Stimulated activated naive CD8-positive, alpha-beta T cell treated with anti-CD3 and anti-CD28 coated beads, Interleukin-15, Interleukin-2, amounts not matched to agents 100 ng/mL and 50 ng/mL, for 24 hours (primary cell): ENCODE results near the gene KIF7.

Experiments used
- H3K27ac Mint-ChIP-seq: one replicate; pipeline ENCODE4 v1.8.0; 2021; ENCODE audit warnings: mild to moderate bottlenecking, mixed read lengths
- H3K27me3 Mint-ChIP-seq: one replicate; pipeline ENCODE4 v1.8.0; 2021; ENCODE audit warnings: mixed read lengths
- H3K36me3 Mint-ChIP-seq: one replicate; pipeline ENCODE4 v1.8.0; 2021; ENCODE audit warnings: low read depth, mixed read lengths
- H3K4me1 Mint-ChIP-seq: one replicate; pipeline ENCODE4 v1.8.0; 2021; ENCODE audit warnings: low read depth, mixed read lengths
- H3K4me3 Mint-ChIP-seq: one replicate; pipeline ENCODE4 v1.8.0; 2021; ENCODE audit warnings: mild to moderate bottlenecking, mixed read lengths
- H3K9me3 Mint-ChIP-seq: one replicate; pipeline ENCODE4 v1.8.0; 2021; ENCODE audit warnings: mixed read lengths

The KIF7 gene

DNA sequence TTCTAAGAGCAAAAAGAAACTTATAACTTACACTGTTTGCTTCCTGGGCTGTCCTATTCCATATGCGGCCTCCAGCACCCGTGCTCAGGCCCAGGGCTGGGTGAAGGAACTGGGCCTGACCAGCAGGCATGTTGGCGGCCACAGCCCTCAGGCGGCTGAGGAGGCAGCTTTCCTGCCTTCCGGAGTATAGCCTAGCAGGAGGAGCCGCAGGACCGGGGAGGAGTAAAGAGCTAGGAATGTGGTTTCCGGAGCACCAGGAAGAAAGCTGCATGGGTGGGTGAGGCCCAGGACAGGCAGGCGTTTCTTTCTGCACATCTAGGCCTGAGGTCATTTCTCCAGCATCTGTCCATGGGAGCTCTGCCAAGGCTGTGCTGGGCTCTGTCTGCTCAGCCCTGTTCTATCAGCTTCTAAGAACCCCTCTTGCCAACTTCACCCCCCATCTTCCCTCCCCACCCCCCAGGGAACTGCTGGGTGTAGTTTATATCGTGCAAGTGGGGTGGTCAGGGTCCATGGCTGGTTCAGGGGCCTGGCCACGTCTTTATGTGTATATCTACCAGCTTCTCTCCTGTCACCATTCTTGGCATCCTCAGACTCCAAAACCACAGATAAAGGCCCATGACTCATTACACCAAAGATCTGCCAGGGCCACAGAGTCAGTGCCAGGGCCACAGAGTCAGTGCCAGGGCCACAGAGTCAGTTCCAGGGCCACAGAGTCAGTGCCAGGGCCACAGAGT, 7.8 kb upstream of the KIF7 start:
- Mint-ChIP-seq H3K4me3 (no peak overlapping the region), H3K9me3 (no peaks in the 10 kb centered on the region), H3K27ac (no peak overlapping the region), H3K36me3 (no peaks in the 10 kb centered on the region), H3K4me1 (peaks cover 4% of the 10 kb centered on the region), H3K27me3 (peaks cover 51% of the 10 kb centered on the region)

GRCh38 chr15:89660556-89660955, 5.3 kb upstream of the KIF7 start:
- Mint-ChIP-seq H3K36me3 (no peaks in the 10 kb centered on the region), H3K9me3 (no peaks in the 10 kb centered on the region), H3K27ac (no peak overlapping the region), H3K4me3 (no peak overlapping the region), H3K27me3 (peaks cover 65% of the 10 kb centered on the region), H3K4me1 (peaks cover 20% of the 10 kb centered on the region)

GRCh38 chr15:89659295-89659694, 4.0 kb upstream of the KIF7 start:
- H3K9me3 Mint-ChIP-seq, result no peaks in the 10 kb centered on the region
- no peak overlapping the region for H3K4me3 Mint-ChIP-seq
- H3K36me3 Mint-ChIP-seq, result peaks cover 4% of the 10 kb centered on the region
- peaks cover 63% of the 10 kb centered on the region for H3K27me3 Mint-ChIP-seq
- H3K27ac Mint-ChIP-seq, result no peak overlapping the region
- peaks cover 23% of the 10 kb centered on the region for H3K4me1 Mint-ChIP-seq

- Mint-ChIP-seq H3K4me1 (peaks cover 24% of the 10 kb centered on the region), H3K27ac (no peak overlapping the region), H3K36me3 (peaks cover 4% of the 10 kb centered on the region), H3K4me3 (no peak overlapping the region), H3K9me3 (no peaks in the 10 kb centered on the region), H3K27me3 (peaks cover 70% of the 10 kb centered on the region)
Observed at GRCh38 chr15:89657686-89658200, 2.5 kb upstream of the KIF7 start.

DNA sequence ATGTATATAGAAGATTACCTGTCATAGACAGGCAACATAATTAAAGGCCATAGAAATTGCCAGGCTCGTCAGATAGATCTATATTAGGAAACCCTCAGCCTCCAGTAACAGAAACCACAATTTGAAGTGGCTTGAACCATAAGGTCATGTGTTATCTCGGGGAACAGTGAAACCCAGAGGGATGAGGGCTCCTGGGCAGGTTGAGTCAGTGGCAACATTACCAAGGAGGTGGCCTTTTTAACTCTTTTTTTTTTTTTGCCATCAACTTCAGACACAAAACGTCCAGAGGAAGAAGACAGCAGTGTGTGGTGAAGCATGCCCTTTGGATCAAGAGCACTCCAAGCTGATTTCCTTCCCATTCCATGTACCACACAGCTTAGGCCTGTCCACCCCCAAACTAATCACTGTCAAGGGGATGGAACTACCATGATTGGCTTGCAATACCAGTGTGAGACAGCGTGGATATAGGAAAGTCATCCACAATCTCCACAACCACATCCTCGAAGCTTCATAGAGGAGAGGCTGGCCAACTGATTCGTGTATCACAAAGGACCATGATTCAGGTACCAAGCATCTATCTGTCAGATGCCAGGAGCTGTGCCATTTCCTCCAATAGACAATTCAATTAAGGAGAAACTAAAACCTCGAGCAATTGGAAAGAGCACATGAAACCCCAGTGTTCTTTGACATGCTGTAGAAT, 999 bp upstream of the KIF7 start:
- Mint-ChIP-seq H3K27ac (peak overlapping the region; percentile 82), H3K4me1 (peaks cover 24% of the 10 kb centered on the region), H3K9me3 (no peaks in the 10 kb centered on the region), H3K4me3 (peak overlapping the region; percentile 86), H3K36me3 (peaks cover 4% of the 10 kb centered on the region), H3K27me3 (peaks cover 67% of the 10 kb centered on the region)

DNA sequence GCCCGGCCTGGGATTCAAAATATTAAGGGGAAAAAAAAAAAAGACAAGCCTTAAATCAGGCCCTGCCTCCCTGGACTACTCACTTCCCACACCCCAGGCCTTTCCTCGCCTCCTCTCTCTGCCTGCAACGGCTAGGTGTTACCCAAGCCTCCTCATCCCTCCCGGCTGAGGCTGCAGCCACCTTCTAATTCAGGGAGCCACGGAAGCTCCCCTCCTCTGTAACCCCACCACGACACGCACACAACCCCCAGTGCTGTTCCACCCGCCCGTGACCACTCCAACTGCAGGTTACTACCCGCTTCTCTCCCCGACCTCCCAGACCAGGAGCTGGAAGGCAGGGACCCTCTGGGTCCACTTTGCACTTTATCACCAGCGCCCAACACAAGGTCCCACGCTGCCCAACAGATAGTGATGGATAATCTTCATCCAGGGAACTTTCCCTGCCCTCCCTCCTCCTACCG, 936 bp downstream of the KIF7 start:
- Mint-ChIP-seq H3K9me3 (no peaks in the 10 kb centered on the region), H3K36me3 (peaks cover 4% of the 10 kb centered on the region), H3K4me1 (peaks cover 24% of the 10 kb centered on the region), H3K27me3 (peaks cover 52% of the 10 kb centered on the region), H3K27ac (no peak overlapping the region), H3K4me3 (peak overlapping the region; percentile 86)

- peak overlapping the region; percentile 86 for H3K4me3 Mint-ChIP-seq
- no peak overlapping the region for H3K27ac Mint-ChIP-seq
Observed at GRCh38 chr15:89653578-89653977, 1.7 kb downstream of the KIF7 start.

DNA sequence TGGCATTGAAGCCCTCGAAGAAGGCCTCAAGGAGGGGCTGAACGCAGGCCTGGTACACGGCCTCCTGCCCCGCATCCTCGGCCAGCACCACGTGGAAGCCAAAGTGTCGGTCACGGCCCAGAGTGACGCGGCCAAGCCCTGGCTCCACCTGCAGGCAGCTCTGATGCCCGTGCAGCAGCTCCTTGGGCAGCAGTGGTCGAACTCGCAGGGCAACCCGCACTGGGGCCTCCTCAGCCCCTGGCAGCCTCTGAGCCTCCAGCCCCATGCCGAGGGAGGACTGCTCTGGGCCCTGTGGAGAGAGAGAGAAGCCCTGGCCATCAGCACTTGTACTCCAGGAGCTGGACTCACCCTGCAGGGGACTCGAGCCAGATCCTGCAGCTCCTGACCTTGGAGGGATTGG, 2.6 kb downstream of the KIF7 start:
- Mint-ChIP-seq H3K36me3 (peaks cover 4% of the 10 kb centered on the region), H3K4me1 (peaks cover 24% of the 10 kb centered on the region), H3K27ac (no peak overlapping the region), H3K4me3 (no peak overlapping the region), H3K9me3 (no peaks in the 10 kb centered on the region), H3K27me3 (peaks cover 43% of the 10 kb centered on the region)

More at GRCh38 chr15:89653578-89653977, 1.7 kb downstream of the KIF7 start:
- H3K9me3 Mint-ChIP-seq, result no peaks in the 10 kb centered on the region
- peaks cover 4% of the 10 kb centered on the region for H3K36me3 Mint-ChIP-seq
- H3K4me1 Mint-ChIP-seq, result peaks cover 24% of the 10 kb centered on the region
- H3K27me3 Mint-ChIP-seq, result peaks cover 46% of the 10 kb centered on the region

GRCh38 chr15:89652131-89652530, 3.1 kb downstream of the KIF7 start:
- H3K27ac Mint-ChIP-seq, result no peak overlapping the region
- H3K27me3 Mint-ChIP-seq, result peaks cover 40% of the 10 kb centered on the region
- H3K4me1 Mint-ChIP-seq, result peaks cover 28% of the 10 kb centered on the region
- H3K9me3 Mint-ChIP-seq, result no peaks in the 10 kb centered on the region
- H3K4me3 Mint-ChIP-seq, result no peak overlapping the region
- peaks cover 4% of the 10 kb centered on the region for H3K36me3 Mint-ChIP-seq

DNA sequence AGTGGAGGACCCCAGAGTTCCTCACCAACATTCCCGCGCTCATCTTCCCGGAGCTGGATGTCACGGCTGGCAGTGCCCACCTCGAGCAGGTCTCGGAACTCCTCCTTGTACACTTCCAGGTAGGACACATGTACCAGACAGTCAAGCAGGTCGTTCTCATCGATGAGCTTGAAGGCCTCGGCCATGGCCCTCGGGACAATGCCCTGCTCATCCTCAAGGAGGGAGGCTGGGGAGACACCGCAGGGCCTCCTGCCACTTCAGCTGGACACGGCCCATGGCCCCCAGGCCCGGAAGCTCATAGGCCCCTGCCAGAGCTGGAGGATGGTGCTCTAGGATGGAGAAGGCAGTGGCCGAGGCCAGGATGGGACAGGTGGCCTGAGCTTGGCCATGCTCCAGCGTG, 5.6 kb downstream of the KIF7 start:
- Mint-ChIP-seq H3K36me3 (peaks cover 4% of the 10 kb centered on the region), H3K4me1 (peaks cover 9% of the 10 kb centered on the region), H3K4me3 (no peak overlapping the region), H3K27me3 (peaks cover 23% of the 10 kb centered on the region), H3K9me3 (no peaks in the 10 kb centered on the region), H3K27ac (no peak overlapping the region)

- peaks cover 17% of the 10 kb centered on the region for H3K27me3 Mint-ChIP-seq
- H3K36me3 Mint-ChIP-seq, result no peaks in the 10 kb centered on the region
- H3K4me1 Mint-ChIP-seq, result peaks cover 4% of the 10 kb centered on the region
- H3K4me3 Mint-ChIP-seq, result no peak overlapping the region
- H3K9me3 Mint-ChIP-seq, result no peaks in the 10 kb centered on the region
- no peak overlapping the region for H3K27ac Mint-ChIP-seq
Observed at GRCh38 chr15:89649013-89649625, 6.1 kb downstream of the KIF7 start.

GRCh38 chr15:89648106-89649012, 6.9 kb downstream of the KIF7 start:
- Mint-ChIP-seq H3K27ac (no peak overlapping the region), H3K9me3 (no peaks in the 10 kb centered on the region), H3K27me3 (peaks cover 10% of the 10 kb centered on the region), H3K4me1 (peaks cover 4% of the 10 kb centered on the region), H3K36me3 (no peaks in the 10 kb centered on the region), H3K4me3 (no peak overlapping the region)

GRCh38 chr15:89647191-89647851, 7.9 kb downstream of the KIF7 start:
- Mint-ChIP-seq H3K36me3 (no peaks in the 10 kb centered on the region), H3K27me3 (peaks cover 3% of the 10 kb centered on the region), H3K27ac (no peak overlapping the region), H3K4me1 (peaks cover 4% of the 10 kb centered on the region), H3K4me3 (no peak overlapping the region), H3K9me3 (no peaks in the 10 kb centered on the region)
